ENCODE data around the gene TMEM202. TPM values are rescaled to one million over a fixed set of nuclear protein-coding genes. Genes with fewer than 3 reads are reported as not detected.
"Not testable (repeated sequence)": the region's sequence is repeated elsewhere in the genome, so short reads cannot be mapped to it uniquely, and the experiment has no call there.

The TMEM202 gene
- total RNA-seq, 1 donor from 2014 or later: not detected

DNA sequence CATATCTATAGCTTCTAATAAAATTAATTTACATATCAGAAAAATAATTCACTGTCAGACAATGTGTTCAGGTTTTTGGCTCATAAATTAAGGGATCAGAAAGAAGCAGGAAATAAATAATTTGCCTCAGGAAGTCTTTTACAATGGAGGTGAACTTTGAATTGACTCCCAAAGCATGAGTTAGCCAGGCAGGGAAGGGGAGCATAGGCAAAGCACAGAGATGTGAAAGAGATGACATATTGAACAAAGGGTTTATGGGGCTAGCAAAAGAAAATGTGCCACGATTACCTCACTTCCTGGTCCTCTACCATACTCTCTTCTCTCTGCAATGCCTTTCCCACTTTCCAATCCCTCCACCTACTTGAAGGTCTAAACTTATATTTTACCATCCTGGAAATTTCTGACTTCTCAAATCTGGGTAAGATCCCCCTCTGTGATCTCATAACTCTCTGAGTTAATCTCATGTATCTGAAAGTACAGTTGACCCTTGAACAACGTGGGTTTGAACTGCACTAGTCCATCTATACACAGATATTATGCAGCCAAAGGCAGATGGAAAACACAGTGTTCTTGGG, 18.2 kb upstream of the TMEM202 start:
- H3K27me3 ChIP-seq: no peaks in the 10 kb centered on the region
- intact Hi-C loops (cut with DNase I): loop anchor here (5.0 kb wide), 1 partner anchor 148 kb away; the partner anchor contains the start of gene PKM
- peaks cover 16% of the 10 kb centered on the region for H3K4me1 ChIP-seq
- H3K4me3 ChIP-seq: no peak overlapping the region
- TF ChIP-seq POLR2A (IDR thresholded peaks at IDR 0.05): no peak
- no peak for TF ChIP-seq POLR2AphosphoS5 (IDR thresholded peaks at IDR 0.05; ENCODE audit: insufficient read depth in 1 of 2, low read depth in 1 of 2)
- TF ChIP-seq, protein P1, sequence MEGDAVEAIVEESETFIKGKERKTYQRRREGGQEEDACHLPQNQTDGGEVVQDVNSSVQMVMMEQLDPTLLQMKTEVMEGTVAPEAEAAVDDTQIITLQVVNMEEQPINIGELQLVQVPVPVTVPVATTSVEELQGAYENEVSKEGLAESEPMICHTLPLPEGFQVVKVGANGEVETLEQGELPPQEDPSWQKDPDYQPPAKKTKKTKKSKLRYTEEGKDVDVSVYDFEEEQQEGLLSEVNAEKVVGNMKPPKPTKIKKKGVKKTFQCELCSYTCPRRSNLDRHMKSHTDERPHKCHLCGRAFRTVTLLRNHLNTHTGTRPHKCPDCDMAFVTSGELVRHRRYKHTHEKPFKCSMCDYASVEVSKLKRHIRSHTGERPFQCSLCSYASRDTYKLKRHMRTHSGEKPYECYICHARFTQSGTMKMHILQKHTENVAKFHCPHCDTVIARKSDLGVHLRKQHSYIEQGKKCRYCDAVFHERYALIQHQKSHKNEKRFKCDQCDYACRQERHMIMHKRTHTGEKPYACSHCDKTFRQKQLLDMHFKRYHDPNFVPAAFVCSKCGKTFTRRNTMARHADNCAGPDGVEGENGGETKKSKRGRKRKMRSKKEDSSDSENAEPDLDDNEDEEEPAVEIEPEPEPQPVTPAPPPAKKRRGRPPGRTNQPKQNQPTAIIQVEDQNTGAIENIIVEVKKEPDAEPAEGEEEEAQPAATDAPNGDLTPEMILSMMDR (IDR thresholded peaks at IDR 0.05): no peak
- DNase-seq (ENCODE audit: extremely low spot score in 2 of 2): no peak
- H3K36me3 ChIP-seq: no peaks in the 10 kb centered on the region
- no peak overlapping the region for H3K27ac ChIP-seq
- no peaks in the 10 kb centered on the region for H3K9me3 ChIP-seq

DNA sequence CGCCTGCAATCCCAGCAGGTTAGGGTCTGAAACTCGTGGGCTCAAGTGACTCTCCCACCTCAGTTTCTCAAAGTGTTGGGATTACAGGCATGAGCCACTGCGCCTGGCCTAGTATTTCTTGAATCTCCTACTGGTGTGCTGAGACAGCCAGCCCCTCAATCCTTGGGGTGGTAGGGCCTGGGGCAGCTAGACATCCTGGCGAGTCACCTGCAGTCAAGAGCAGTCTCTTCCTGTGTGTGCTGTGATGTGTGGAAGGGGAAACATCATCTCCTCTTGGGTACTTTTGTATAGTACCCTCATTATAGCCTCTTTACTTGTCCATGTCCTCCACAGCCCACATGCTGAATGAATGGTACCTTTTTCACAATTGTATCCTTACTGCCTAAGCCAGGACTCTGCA, 17.4 kb upstream of the TMEM202 start:
- Histone ChIP-seq H3K9me3 (no peaks in the 10 kb centered on the region), H3K36me3 (no peaks in the 10 kb centered on the region), H3K4me1 (peaks cover 9% of the 10 kb centered on the region), H3K27ac (no peak overlapping the region), H3K27me3 (no peaks in the 10 kb centered on the region), H3K4me3 (no peak overlapping the region)
- DNase-seq (ENCODE audit: extremely low spot score in 2 of 2): no peak
- intact Hi-C loops (cut with DNase I): no loop called here
- TF ChIP-seq POLR2A (IDR thresholded peaks at IDR 0.05) (no peak), POLR2AphosphoS5 (IDR thresholded peaks at IDR 0.05; ENCODE audit: insufficient read depth in 1 of 2, low read depth in 1 of 2) (no peak)
- TF ChIP-seq, protein P1 (IDR thresholded peaks at IDR 0.05): no peak

DNA sequence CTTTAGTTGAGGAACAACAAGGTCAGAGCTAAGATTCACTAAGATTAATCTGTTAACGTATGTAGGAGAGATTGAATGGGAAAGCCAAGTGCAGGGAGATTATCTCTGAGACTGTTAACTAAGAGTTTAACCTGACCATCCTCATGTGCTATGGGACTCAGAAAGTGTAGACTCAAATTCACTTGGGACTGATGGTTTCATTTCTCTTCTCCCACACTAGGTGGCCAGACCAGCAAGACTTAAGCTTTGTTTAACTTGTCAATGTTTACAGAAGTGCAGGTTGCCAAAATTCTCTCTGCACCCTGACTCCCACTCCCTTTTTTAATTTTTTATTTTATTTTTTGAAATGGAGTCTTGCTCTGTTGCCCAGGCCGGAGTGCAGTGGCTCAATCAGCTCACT, 16.0 kb upstream of the TMEM202 start:
- H3K27me3 ChIP-seq: no peaks in the 10 kb centered on the region
- H3K9me3 ChIP-seq: no peaks in the 10 kb centered on the region
- H3K36me3 ChIP-seq: no peaks in the 10 kb centered on the region
- TF ChIP-seq, protein P1 (IDR thresholded peaks at IDR 0.05): no peak
- no peak for DNase-seq (ENCODE audit: extremely low spot score in 2 of 2)
- H3K4me3 ChIP-seq: no peak overlapping the region
- H3K4me1 ChIP-seq: peaks cover under 1% of the 10 kb centered on the region
- intact Hi-C loops (cut with DNase I): no loop called here
- no peak overlapping the region for H3K27ac ChIP-seq

DNA sequence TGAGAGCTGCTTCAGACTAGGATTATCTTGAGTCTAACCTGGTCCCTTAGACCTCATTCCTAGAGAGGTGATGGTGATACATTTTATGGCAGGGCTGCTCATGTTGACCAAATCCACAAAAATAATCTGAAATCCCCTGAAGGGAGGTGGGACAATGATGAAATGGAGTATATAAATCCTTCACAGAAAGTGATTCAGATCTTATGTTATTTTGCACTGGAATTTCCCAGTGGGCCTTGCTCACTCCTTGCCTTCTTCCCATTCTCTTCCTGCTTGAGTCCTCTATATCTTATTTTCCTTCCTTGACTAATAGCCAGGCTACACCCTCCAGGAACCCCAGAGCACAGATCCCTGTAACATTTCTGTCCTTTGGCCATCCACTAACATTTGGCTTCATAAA, 10.4 kb upstream of the TMEM202 start:
- no peak for DNase-seq (ENCODE audit: extremely low spot score in 2 of 2)
- intact Hi-C loops (cut with DNase I): no loop called here
- Histone ChIP-seq H3K4me1 (no peaks in the 10 kb centered on the region), H3K9me3 (no peaks in the 10 kb centered on the region), H3K27me3 (no peaks in the 10 kb centered on the region), H3K36me3 (no peaks in the 10 kb centered on the region), H3K27ac (no peak overlapping the region), H3K4me3 (no peak overlapping the region)
- TF ChIP-seq POLR2AphosphoS5 (IDR thresholded peaks at IDR 0.05; ENCODE audit: insufficient read depth in 1 of 2, low read depth in 1 of 2): no peak
- no peak for TF ChIP-seq POLR2A (IDR thresholded peaks at IDR 0.05)

DNA sequence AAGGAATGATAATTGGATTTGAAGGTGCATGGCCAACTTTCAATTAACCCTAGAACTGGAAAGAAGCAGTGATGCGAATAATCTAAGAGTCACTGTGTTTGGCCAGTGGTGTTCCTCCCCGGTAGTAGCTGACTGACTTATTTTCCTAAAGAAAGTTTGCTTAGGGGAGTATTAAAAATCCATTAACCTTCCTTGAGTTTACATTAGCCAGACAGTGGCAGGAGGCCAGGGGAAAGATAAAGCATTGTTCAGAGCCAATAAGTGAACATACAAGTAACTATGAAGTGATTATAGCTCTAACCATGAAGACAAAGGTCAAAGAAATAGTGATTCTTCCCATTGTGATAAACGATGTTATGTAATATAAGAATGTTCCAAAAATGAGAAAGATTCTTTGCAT, 8.9 kb upstream of the TMEM202 start:
- H3K4me3 ChIP-seq: no peak overlapping the region
- no peaks in the 10 kb centered on the region for H3K36me3 ChIP-seq
- H3K4me1 ChIP-seq: no peaks in the 10 kb centered on the region
- no peaks in the 10 kb centered on the region for H3K27me3 ChIP-seq
- no peak overlapping the region for H3K27ac ChIP-seq
- TF ChIP-seq, protein P1 (IDR thresholded peaks at IDR 0.05): no peak
- TF ChIP-seq POLR2A (IDR thresholded peaks at IDR 0.05): no peak
- TF ChIP-seq POLR2AphosphoS5 (IDR thresholded peaks at IDR 0.05; ENCODE audit: insufficient read depth in 1 of 2, low read depth in 1 of 2): no peak
- intact Hi-C loops (cut with DNase I): no loop called here
- H3K9me3 ChIP-seq: no peaks in the 10 kb centered on the region
- DNase-seq (ENCODE audit: extremely low spot score in 2 of 2): no peak

DNA sequence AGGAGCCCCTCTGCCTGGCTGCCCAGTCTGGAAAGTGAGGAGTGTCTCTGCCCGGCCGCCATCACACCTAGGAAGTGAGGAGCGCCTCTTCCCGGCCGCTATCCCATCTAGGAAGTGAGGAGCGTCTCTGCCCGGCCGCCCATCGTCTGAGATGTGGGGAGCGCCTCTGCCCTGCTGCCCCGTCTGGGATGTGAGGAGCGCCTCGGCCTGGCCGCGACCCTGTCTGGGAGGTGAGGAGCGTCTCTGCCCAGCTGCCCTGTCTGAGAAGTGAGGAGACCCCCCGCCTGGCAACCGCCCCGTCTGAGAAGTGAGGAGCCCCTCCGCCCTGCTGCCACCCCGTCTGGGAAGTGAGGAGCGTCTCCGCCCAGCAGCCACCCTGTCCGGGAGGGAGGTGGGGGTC, 1.8 kb upstream of the TMEM202 start:
- H3K4me1 ChIP-seq; DNase-seq (ENCODE audit: extremely low spot score in 2 of 2); H3K27ac ChIP-seq; intact Hi-C loops (cut with DNase I); H3K4me3 ChIP-seq; H3K9me3 ChIP-seq; H3K27me3 ChIP-seq; H3K36me3 ChIP-seq: not testable (repeated sequence)
